GM10266 (cell line): ENCODE data around the gene SLC7A14.

Experiments
- DNase-seq: peaks from one replicate; pipeline ENCODE4 v3.0.0; 2012; ENCODE audit errors: extremely low spot score
- CTCF ChIP-seq: IDR thresholded peaks from 2 replicates; pipeline ENCODE4 v1.5.1; 2012; ENCODE audit warnings: mild to moderate bottlenecking, low read depth; ENCODE audit not compliant: control insufficient read depth, insufficient read depth; ENCODE audit errors: missing control alignments

The SLC7A14 gene

GRCh38 chr3:170483485-170484262 is 102.2 kb downstream of the SLC7A14 start:
- no peak for TF ChIP-seq CTCF
- no peak for DNase-seq

GRCh38 chr3:170482199-170482598 is 103.7 kb downstream of the SLC7A14 start:
- no peak for DNase-seq
- TF ChIP-seq CTCF = no peak

GRCh38 chr3:170480111-170480510 is 105.8 kb downstream of the SLC7A14 start:
- no peak for DNase-seq
- no peak for TF ChIP-seq CTCF

- no peak for TF ChIP-seq CTCF
- DNase-seq = no peak
Measured at GRCh38 chr3:170477395-170477794, 108.5 kb downstream of the SLC7A14 start.

- no peak for TF ChIP-seq CTCF
- DNase-seq = no peak
Measured at GRCh38 chr3:170476291-170476690, 109.6 kb downstream of the SLC7A14 start.

GRCh38 chr3:170475092-170475685 is 110.7 kb downstream of the SLC7A14 start:
- no peak for TF ChIP-seq CTCF
- DNase-seq = no peak

GRCh38 chr3:170473358-170473757 is 112.5 kb downstream of the SLC7A14 start:
- no peak for DNase-seq
- TF ChIP-seq CTCF = no peak
